Measurements from ENCODE around the gene ELK4.

Gene ELK4

GRCh38 chr1:205583461-205584130 is 48.2 kb downstream of the ELK4 start:
- no peaks in the 10 kb centered on the region for H3K79me1 ChIP-seq (ENCODE audit: low read length)
- no peaks in the 10 kb centered on the region for H3K79me2 ChIP-seq (ENCODE audit: control insufficient read depth, insufficient read depth, low read length, poor library complexity)
- no peak overlapping the region for H2BK120ac ChIP-seq (ENCODE audit: insufficient read depth, low read length, poor library complexity)
- no peak overlapping the region for H2AFZ ChIP-seq (ENCODE audit: insufficient read depth, low read length, poor library complexity)
- H3K18ac ChIP-seq (ENCODE audit: low read length): no peak overlapping the region
- no CpG with 5 or more reads among the region's 7 CpGs for WGBS (ENCODE audit: extremely low coverage, insufficient coverage, insufficient read length)
- H2BK5ac ChIP-seq (ENCODE audit: low read depth, low read length, poor library complexity): no peak overlapping the region
- H3K27ac ChIP-seq (ENCODE audit: low read depth, low read length): no peak overlapping the region
- no peak overlapping the region for H4K12ac ChIP-seq (ENCODE audit: low read depth, low read length)
- H3K9me3 ChIP-seq (ENCODE audit: insufficient read depth, low read depth, low read length): peaks cover 3% of the 10 kb centered on the region
- no peak overlapping the region for H4K8ac ChIP-seq (ENCODE audit: low read depth, low read length)
- no peak overlapping the region for H3K9ac ChIP-seq (ENCODE audit: low read length)
- no peak overlapping the region for H4K91ac ChIP-seq (ENCODE audit: low read depth, low read length)
- H3K4me2 ChIP-seq (ENCODE audit: low read length): no peak overlapping the region
- no peaks in the 10 kb centered on the region for H3K27me3 ChIP-seq (ENCODE audit: insufficient read depth, low read length)
- H2BK12ac ChIP-seq (ENCODE audit: low read length): no peak overlapping the region
- H3K4me3 ChIP-seq (ENCODE audit: low read depth, low read length): no peak overlapping the region
- no peaks in the 10 kb centered on the region for H3K36me3 ChIP-seq (ENCODE audit: control insufficient read depth in 1 of 2, insufficient read depth in 2 of 2, low read length in 2 of 2)
- no peak overlapping the region for H3K23ac ChIP-seq (ENCODE audit: low read length)
- H2AK5ac ChIP-seq (ENCODE audit: low read length): no peak overlapping the region
- H3K4ac ChIP-seq (ENCODE audit: low read depth, low read length): no peak overlapping the region
- no peak for DNase-seq
- no peak overlapping the region for H3K14ac ChIP-seq (ENCODE audit: low read length)
- H3K4me1 ChIP-seq (ENCODE audit: control insufficient read depth in 1 of 2, insufficient read depth in 2 of 2, low read length in 2 of 2): peaks cover 0 to 1% of the 10 kb centered on the region in 2 experiments

- H4K8ac ChIP-seq (ENCODE audit: low read depth, low read length): no peak overlapping the region
- H2AK5ac ChIP-seq (ENCODE audit: low read length): no peak overlapping the region
- H3K4me2 ChIP-seq (ENCODE audit: low read length): no peak overlapping the region
- H3K27ac ChIP-seq (ENCODE audit: low read depth, low read length): no peak overlapping the region
- H3K4me3 ChIP-seq (ENCODE audit: low read depth, low read length): no peak overlapping the region
- no peak overlapping the region for H2BK12ac ChIP-seq (ENCODE audit: low read length)
- peaks cover 0 to 1% of the 10 kb centered on the region in 2 experiments for H3K4me1 ChIP-seq (ENCODE audit: control insufficient read depth in 1 of 2, insufficient read depth in 2 of 2, low read length in 2 of 2)
- peaks cover 3% of the 10 kb centered on the region for H3K9me3 ChIP-seq (ENCODE audit: insufficient read depth, low read depth, low read length)
- H3K4ac ChIP-seq (ENCODE audit: low read depth, low read length): no peak overlapping the region
- H2BK5ac ChIP-seq (ENCODE audit: low read depth, low read length, poor library complexity): no peak overlapping the region
- H3K27me3 ChIP-seq (ENCODE audit: insufficient read depth, low read length): no peaks in the 10 kb centered on the region
- no peaks in the 10 kb centered on the region for H3K36me3 ChIP-seq (ENCODE audit: control insufficient read depth in 1 of 2, insufficient read depth in 2 of 2, low read length in 2 of 2)
- H2BK120ac ChIP-seq (ENCODE audit: insufficient read depth, low read length, poor library complexity): no peak overlapping the region
- H3K79me1 ChIP-seq (ENCODE audit: low read length): no peaks in the 10 kb centered on the region
- DNase-seq: no peak
- no peaks in the 10 kb centered on the region for H3K79me2 ChIP-seq (ENCODE audit: control insufficient read depth, insufficient read depth, low read length, poor library complexity)
- no peak overlapping the region for H3K23ac ChIP-seq (ENCODE audit: low read length)
- H4K12ac ChIP-seq (ENCODE audit: low read depth, low read length): no peak overlapping the region
- H4K91ac ChIP-seq (ENCODE audit: low read depth, low read length): no peak overlapping the region
- no CpG with 5 or more reads among the region's 6 CpGs for WGBS (ENCODE audit: extremely low coverage, insufficient coverage, insufficient read length)
- no peak overlapping the region for H3K9ac ChIP-seq (ENCODE audit: low read length)
- H3K18ac ChIP-seq (ENCODE audit: low read length): no peak overlapping the region
- H3K14ac ChIP-seq (ENCODE audit: low read length): no peak overlapping the region
- H2AFZ ChIP-seq (ENCODE audit: insufficient read depth, low read length, poor library complexity): no peak overlapping the region
Measured at GRCh38 chr1:205582471-205583291, 49.1 kb downstream of the ELK4 start.

DNA sequence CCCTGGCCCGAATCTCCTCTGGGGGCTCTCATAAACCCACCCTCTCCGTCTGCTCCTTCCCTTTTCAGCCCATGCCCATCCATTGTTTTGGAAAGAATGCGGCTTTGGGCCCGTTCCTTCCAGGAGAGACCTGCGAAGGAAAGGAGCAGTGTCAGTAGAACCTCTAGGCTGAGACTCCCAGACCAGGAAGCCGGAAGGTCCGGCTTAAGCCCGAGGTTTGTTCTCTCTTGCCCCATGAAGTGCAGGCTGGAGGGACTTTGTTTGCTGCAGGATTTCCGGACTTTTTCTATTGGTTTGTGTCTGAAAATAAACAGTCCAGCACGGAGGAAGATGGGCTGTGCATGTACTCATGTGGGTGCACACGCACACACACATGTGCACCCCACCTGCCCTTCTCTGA is 49.8 kb downstream of the ELK4 start:
- no peaks in the 10 kb centered on the region for H3K36me3 ChIP-seq (ENCODE audit: control insufficient read depth in 1 of 2, insufficient read depth in 2 of 2, low read length in 2 of 2)
- no peak overlapping the region for H2BK12ac ChIP-seq (ENCODE audit: low read length)
- no peak overlapping the region for H3K23ac ChIP-seq (ENCODE audit: low read length)
- H2BK5ac ChIP-seq (ENCODE audit: low read depth, low read length, poor library complexity): no peak overlapping the region
- peaks cover 3% of the 10 kb centered on the region for H3K9me3 ChIP-seq (ENCODE audit: insufficient read depth, low read depth, low read length)
- H3K4me3 ChIP-seq (ENCODE audit: low read depth, low read length): no peak overlapping the region
- no peak overlapping the region for H2BK120ac ChIP-seq (ENCODE audit: insufficient read depth, low read length, poor library complexity)
- H3K27ac ChIP-seq (ENCODE audit: low read depth, low read length): no peak overlapping the region
- no peak overlapping the region for H4K12ac ChIP-seq (ENCODE audit: low read depth, low read length)
- no peak for DNase-seq
- H4K91ac ChIP-seq (ENCODE audit: low read depth, low read length): no peak overlapping the region
- no peak overlapping the region for H3K9ac ChIP-seq (ENCODE audit: low read length)
- H3K4ac ChIP-seq (ENCODE audit: low read depth, low read length): no peak overlapping the region
- H3K79me2 ChIP-seq (ENCODE audit: control insufficient read depth, insufficient read depth, low read length, poor library complexity): no peaks in the 10 kb centered on the region
- H3K14ac ChIP-seq (ENCODE audit: low read length): no peak overlapping the region
- H3K4me1 ChIP-seq (ENCODE audit: control insufficient read depth in 1 of 2, insufficient read depth in 2 of 2, low read length in 2 of 2): peaks cover 0 to 1% of the 10 kb centered on the region in 2 experiments
- no peak overlapping the region for H2AFZ ChIP-seq (ENCODE audit: insufficient read depth, low read length, poor library complexity)
- no peak overlapping the region for H3K18ac ChIP-seq (ENCODE audit: low read length)
- no peak overlapping the region for H2AK5ac ChIP-seq (ENCODE audit: low read length)
- H4K8ac ChIP-seq (ENCODE audit: low read depth, low read length): no peak overlapping the region
- H3K4me2 ChIP-seq (ENCODE audit: low read length): no peak overlapping the region
- no peaks in the 10 kb centered on the region for H3K27me3 ChIP-seq (ENCODE audit: insufficient read depth, low read length)
- no CpG with 5 or more reads among the region's 11 CpGs for WGBS (ENCODE audit: extremely low coverage, insufficient coverage, insufficient read length)
- H3K79me1 ChIP-seq (ENCODE audit: low read length): no peaks in the 10 kb centered on the region

- no CpG with 5 or more reads among the region's 9 CpGs for WGBS (ENCODE audit: extremely low coverage, insufficient coverage, insufficient read length)
Measured at GRCh38 chr1:205581321-205581980, 50.4 kb downstream of the ELK4 start.

More at GRCh38 chr1:205581321-205581980, 50.4 kb downstream of the ELK4 start:
- no peak overlapping the region for H3K9ac ChIP-seq (ENCODE audit: low read length)
- H3K79me1 ChIP-seq (ENCODE audit: low read length): no peaks in the 10 kb centered on the region
- H3K27ac ChIP-seq (ENCODE audit: low read depth, low read length): no peak overlapping the region
- H3K4me3 ChIP-seq (ENCODE audit: low read depth, low read length): no peak overlapping the region
- no peak overlapping the region for H3K14ac ChIP-seq (ENCODE audit: low read length)
- no peak overlapping the region for H3K4ac ChIP-seq (ENCODE audit: low read depth, low read length)
- peaks cover 0 to 1% of the 10 kb centered on the region in 2 experiments for H3K4me1 ChIP-seq (ENCODE audit: control insufficient read depth in 1 of 2, insufficient read depth in 2 of 2, low read length in 2 of 2)
- H3K27me3 ChIP-seq (ENCODE audit: insufficient read depth, low read length): no peaks in the 10 kb centered on the region
- H3K79me2 ChIP-seq (ENCODE audit: control insufficient read depth, insufficient read depth, low read length, poor library complexity): no peaks in the 10 kb centered on the region
- no peak overlapping the region for H2BK12ac ChIP-seq (ENCODE audit: low read length)
- H4K8ac ChIP-seq (ENCODE audit: low read depth, low read length): no peak overlapping the region
- no peak overlapping the region for H2AFZ ChIP-seq (ENCODE audit: insufficient read depth, low read length, poor library complexity)
- no peak overlapping the region for H3K18ac ChIP-seq (ENCODE audit: low read length)
- DNase-seq: no peak
- no peaks in the 10 kb centered on the region for H3K36me3 ChIP-seq (ENCODE audit: control insufficient read depth in 1 of 2, insufficient read depth in 2 of 2, low read length in 2 of 2)
- H2AK5ac ChIP-seq (ENCODE audit: low read length): no peak overlapping the region
- H2BK120ac ChIP-seq (ENCODE audit: insufficient read depth, low read length, poor library complexity): no peak overlapping the region
- no peak overlapping the region for H4K12ac ChIP-seq (ENCODE audit: low read depth, low read length)
- no peak overlapping the region for H3K23ac ChIP-seq (ENCODE audit: low read length)
- H3K9me3 ChIP-seq (ENCODE audit: insufficient read depth, low read depth, low read length): peaks cover 3% of the 10 kb centered on the region
- H2BK5ac ChIP-seq (ENCODE audit: low read depth, low read length, poor library complexity): no peak overlapping the region
- no peak overlapping the region for H3K4me2 ChIP-seq (ENCODE audit: low read length)
- no peak overlapping the region for H4K91ac ChIP-seq (ENCODE audit: low read depth, low read length)

Data from trophoblast cell (in vitro differentiated cells and primary cell).